ENCODE data around the gene NFATC1.

NFATC1 gene

DNA sequence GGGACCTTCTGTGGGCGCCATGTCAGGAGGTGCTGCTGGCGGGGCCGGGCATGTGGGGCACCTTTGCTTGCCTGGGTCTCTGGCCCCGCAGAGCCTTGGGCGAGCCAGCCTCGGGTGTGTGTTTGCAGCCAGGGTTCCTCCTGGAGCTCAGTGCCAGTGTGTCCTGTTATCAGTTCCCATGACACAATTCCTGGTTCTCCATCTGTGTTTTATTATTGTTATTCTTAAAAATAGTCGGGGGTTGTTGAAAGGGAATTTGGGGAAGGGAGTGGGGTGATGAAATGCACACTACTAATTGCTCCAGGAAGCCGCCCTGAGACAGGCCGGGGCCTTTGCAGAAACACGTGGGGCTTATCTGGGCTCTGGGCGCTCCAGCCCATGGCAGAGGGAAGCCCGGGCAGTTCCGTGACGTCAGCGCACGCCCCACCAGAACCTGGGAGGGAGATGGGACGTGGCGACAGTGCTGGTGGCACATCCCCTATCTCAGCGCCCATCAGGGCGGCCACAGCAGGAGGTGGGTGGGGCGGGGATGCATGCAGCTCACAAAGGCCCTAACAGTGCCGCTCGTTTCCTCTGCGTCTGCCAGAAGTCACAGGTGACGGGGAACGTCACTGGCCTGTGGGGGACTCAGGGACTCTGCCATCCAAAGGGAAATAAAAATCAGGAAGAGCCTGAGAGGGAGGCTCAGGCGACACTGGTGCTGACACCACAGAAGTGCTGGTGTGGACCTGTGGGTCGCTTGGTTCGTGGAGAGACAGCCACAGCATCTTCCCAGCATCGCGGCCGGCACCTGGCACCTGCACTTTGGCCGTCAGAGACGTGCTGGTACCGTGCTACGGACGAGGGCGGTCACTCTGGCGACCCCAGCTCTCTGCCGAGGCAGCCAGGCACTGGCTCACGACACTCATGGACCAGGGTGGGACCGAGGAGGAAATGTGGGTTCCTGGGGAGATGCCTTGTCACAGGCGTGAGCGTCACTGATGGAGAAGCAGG is 131.0 kb downstream of the NFATC1 start:
- no peak for ATAC-seq
- TF ChIP-seq ZFP30 (CRISPR knock-in tag; IDR thresholded peaks at IDR 0.05) (no peak), TOX (CRISPR knock-in tag; IDR thresholded peaks at IDR 0.05; ENCODE audit: borderline replicate concordance) (no peak), SNAI2 (CRISPR knock-in tag; IDR thresholded peaks at IDR 0.05) (no peak), OSR1 (CRISPR knock-in tag; IDR thresholded peaks at IDR 0.05) (no peak), GLIS3 (CRISPR knock-in tag; IDR thresholded peaks at IDR 0.05) (no peak), ZC3H10 (CRISPR knock-in tag; IDR thresholded peaks at IDR 0.05) (no peak), PPARA (CRISPR knock-in tag; IDR thresholded peaks at IDR 0.05; ENCODE audit: borderline replicate concordance) (no peak), ZNF565 (CRISPR knock-in tag; conservative IDR thresholded peaks at IDR 0.05; ENCODE audit: low read depth) (no peak), ZNF70 (CRISPR knock-in tag; IDR thresholded peaks at IDR 0.05) (no peak), ZNF8 (CRISPR knock-in tag; IDR thresholded peaks at IDR 0.05) (no peak)
- TF ChIP-seq, protein P1, sequence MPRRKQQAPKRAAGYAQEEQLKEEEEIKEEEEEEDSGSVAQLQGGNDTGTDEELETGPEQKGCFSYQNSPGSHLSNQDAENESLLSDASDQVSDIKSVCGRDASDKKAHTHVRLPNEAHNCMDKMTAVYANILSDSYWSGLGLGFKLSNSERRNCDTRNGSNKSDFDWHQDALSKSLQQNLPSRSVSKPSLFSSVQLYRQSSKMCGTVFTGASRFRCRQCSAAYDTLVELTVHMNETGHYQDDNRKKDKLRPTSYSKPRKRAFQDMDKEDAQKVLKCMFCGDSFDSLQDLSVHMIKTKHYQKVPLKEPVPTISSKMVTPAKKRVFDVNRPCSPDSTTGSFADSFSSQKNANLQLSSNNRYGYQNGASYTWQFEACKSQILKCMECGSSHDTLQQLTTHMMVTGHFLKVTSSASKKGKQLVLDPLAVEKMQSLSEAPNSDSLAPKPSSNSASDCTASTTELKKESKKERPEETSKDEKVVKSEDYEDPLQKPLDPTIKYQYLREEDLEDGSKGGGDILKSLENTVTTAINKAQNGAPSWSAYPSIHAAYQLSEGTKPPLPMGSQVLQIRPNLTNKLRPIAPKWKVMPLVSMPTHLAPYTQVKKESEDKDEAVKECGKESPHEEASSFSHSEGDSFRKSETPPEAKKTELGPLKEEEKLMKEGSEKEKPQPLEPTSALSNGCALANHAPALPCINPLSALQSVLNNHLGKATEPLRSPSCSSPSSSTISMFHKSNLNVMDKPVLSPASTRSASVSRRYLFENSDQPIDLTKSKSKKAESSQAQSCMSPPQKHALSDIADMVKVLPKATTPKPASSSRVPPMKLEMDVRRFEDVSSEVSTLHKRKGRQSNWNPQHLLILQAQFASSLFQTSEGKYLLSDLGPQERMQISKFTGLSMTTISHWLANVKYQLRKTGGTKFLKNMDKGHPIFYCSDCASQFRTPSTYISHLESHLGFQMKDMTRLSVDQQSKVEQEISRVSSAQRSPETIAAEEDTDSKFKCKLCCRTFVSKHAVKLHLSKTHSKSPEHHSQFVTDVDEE (CRISPR knock-in tag; IDR thresholded peaks at IDR 0.05) = no peak
- TF ChIP-seq, protein P2, sequence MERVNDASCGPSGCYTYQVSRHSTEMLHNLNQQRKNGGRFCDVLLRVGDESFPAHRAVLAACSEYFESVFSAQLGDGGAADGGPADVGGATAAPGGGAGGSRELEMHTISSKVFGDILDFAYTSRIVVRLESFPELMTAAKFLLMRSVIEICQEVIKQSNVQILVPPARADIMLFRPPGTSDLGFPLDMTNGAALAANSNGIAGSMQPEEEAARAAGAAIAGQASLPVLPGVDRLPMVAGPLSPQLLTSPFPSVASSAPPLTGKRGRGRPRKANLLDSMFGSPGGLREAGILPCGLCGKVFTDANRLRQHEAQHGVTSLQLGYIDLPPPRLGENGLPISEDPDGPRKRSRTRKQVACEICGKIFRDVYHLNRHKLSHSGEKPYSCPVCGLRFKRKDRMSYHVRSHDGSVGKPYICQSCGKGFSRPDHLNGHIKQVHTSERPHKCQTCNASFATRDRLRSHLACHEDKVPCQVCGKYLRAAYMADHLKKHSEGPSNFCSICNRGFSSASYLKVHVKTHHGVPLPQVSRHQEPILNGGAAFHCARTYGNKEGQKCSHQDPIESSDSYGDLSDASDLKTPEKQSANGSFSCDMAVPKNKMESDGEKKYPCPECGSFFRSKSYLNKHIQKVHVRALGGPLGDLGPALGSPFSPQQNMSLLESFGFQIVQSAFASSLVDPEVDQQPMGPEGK (CRISPR knock-in tag; IDR thresholded peaks at IDR 0.05; ENCODE audit: borderline replicate concordance) = no peak
- TF ChIP-seq, protein P3, sequence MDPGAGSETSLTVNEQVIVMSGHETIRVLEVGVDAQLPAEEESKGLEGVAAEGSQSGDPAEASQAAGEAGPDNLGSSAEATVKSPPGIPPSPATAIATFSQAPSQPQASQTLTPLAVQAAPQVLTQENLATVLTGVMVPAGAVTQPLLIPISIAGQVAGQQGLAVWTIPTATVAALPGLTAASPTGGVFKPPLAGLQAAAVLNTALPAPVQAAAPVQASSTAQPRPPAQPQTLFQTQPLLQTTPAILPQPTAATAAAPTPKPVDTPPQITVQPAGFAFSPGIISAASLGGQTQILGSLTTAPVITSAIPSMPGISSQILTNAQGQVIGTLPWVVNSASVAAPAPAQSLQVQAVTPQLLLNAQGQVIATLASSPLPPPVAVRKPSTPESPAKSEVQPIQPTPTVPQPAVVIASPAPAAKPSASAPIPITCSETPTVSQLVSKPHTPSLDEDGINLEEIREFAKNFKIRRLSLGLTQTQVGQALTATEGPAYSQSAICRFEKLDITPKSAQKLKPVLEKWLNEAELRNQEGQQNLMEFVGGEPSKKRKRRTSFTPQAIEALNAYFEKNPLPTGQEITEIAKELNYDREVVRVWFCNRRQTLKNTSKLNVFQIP (CRISPR knock-in tag; IDR thresholded peaks at IDR 0.05; ENCODE audit: borderline replicate concordance, low read depth) = no peak
- TF ChIP-seq, protein P4, sequence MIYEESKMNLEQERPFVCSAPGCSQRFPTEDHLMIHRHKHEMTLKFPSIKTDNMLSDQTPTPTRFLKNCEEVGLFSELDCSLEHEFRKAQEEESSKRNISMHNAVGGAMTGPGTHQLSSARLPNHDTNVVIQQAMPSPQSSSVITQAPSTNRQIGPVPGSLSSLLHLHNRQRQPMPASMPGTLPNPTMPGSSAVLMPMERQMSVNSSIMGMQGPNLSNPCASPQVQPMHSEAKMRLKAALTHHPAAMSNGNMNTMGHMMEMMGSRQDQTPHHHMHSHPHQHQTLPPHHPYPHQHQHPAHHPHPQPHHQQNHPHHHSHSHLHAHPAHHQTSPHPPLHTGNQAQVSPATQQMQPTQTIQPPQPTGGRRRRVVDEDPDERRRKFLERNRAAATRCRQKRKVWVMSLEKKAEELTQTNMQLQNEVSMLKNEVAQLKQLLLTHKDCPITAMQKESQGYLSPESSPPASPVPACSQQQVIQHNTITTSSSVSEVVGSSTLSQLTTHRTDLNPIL (CRISPR knock-in tag; IDR thresholded peaks at IDR 0.05; ENCODE audit: low read depth) = no peak

DNA sequence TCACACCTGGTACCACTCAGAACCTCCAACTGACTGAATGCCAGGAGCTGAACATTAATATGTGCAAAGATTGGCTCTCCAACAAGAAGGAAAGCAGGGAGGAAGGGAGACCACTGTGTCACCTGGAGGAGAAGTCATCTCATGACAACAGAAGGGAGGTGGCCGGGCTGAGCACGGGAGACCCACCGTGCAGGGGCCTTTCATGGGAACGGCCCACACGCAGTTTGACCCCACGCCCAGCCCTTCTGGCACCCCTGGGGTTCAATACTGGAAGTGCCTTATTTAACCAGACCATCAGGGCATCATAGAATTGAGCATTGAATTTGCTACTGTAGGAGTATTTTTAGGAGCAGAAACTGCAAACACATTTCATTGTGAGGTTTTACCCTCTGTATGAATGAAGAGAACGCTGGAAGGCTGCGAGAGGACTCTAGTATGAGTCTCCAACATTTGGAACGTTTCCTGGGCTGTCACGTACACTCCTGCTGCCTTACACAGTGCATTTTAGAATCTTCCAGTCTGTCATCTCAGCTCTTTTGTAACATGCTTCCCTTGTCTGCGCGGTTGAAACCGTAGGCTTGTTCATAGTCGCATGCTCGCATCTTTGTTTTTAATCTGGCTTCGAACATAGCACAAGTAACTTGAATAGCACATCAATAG is 132.1 kb downstream of the NFATC1 start:
- no peak for TF ChIP-seq ZNF70 (CRISPR knock-in tag; IDR thresholded peaks at IDR 0.05)
- TF ChIP-seq BACH2 (CRISPR knock-in tag; IDR thresholded peaks at IDR 0.05; ENCODE audit: borderline replicate concordance) = no peak
- TF ChIP-seq TCF4 (CRISPR knock-in tag; IDR thresholded peaks at IDR 0.05; ENCODE audit: borderline replicate concordance) = no peak
- no peak for TF ChIP-seq RARB (CRISPR knock-in tag; IDR thresholded peaks at IDR 0.05)
- TF ChIP-seq SNAI2 (CRISPR knock-in tag; IDR thresholded peaks at IDR 0.05) = no peak
- TF ChIP-seq, protein P2 (CRISPR knock-in tag; IDR thresholded peaks at IDR 0.05; ENCODE audit: borderline replicate concordance) = no peak
- TF ChIP-seq, protein P3 (CRISPR knock-in tag; IDR thresholded peaks at IDR 0.05; ENCODE audit: borderline replicate concordance, low read depth) = no peak
- TF ChIP-seq GLIS3 (CRISPR knock-in tag; IDR thresholded peaks at IDR 0.05) = no peak
- no peak for TF ChIP-seq ZFP30 (CRISPR knock-in tag; IDR thresholded peaks at IDR 0.05)
- TF ChIP-seq OSR1 (CRISPR knock-in tag; IDR thresholded peaks at IDR 0.05) = no peak
- no peak for TF ChIP-seq ISL1 (CRISPR knock-in tag; IDR thresholded peaks at IDR 0.05)
- no peak for TF ChIP-seq TOX (CRISPR knock-in tag; IDR thresholded peaks at IDR 0.05; ENCODE audit: borderline replicate concordance)
- TF ChIP-seq, protein P5, sequence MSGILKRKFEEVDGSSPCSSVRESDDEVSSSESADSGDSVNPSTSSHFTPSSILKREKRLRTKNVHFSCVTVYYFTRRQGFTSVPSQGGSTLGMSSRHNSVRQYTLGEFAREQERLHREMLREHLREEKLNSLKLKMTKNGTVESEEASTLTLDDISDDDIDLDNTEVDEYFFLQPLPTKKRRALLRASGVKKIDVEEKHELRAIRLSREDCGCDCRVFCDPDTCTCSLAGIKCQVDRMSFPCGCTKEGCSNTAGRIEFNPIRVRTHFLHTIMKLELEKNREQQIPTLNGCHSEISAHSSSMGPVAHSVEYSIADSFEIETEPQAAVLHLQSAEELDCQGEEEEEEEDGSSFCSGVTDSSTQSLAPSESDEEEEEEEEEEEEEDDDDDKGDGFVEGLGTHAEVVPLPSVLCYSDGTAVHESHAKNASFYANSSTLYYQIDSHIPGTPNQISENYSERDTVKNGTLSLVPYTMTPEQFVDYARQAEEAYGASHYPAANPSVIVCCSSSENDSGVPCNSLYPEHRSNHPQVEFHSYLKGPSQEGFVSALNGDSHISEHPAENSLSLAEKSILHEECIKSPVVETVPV (CRISPR knock-in tag; IDR thresholded peaks at IDR 0.05) = no peak
- TF ChIP-seq ZNF565 (CRISPR knock-in tag; conservative IDR thresholded peaks at IDR 0.05; ENCODE audit: low read depth) = no peak
- TF ChIP-seq PPARA (CRISPR knock-in tag; IDR thresholded peaks at IDR 0.05; ENCODE audit: borderline replicate concordance) = no peak
- TF ChIP-seq CSDC2 (CRISPR knock-in tag; IDR thresholded peaks at IDR 0.05) = no peak
- ATAC-seq = no peak
